Epithelial cell of esophagus (primary cell): ENCODE measurements around the gene HIPK1.

Experiments used
- DNase-seq: peaks from one replicate; pipeline ENCODE4 v3.0.0; 2010; ENCODE audit warnings: low read depth
- H3K4me3 ChIP-seq: 2 replicates; pipeline ENCODE4 v1.5.1; 2011; ENCODE audit warnings: mild to moderate bottlenecking, low read length, control low read depth
- CTCF ChIP-seq: IDR thresholded peaks from 2 replicates; pipeline ENCODE4 v1.5.1; 2011; ENCODE audit warnings: low read depth, mild to moderate bottlenecking, low read length, control low read depth, inconsistent platforms; ENCODE audit not compliant: insufficient read depth; ENCODE audit errors: missing control alignments

HIPK1 gene

GRCh38 chr1:113913887-113914664, 15.0 kb upstream of the HIPK1 start:
- no peak overlapping the region for H3K4me3 ChIP-seq
- DNase-seq = no peak
- TF ChIP-seq CTCF = no peak

DNA sequence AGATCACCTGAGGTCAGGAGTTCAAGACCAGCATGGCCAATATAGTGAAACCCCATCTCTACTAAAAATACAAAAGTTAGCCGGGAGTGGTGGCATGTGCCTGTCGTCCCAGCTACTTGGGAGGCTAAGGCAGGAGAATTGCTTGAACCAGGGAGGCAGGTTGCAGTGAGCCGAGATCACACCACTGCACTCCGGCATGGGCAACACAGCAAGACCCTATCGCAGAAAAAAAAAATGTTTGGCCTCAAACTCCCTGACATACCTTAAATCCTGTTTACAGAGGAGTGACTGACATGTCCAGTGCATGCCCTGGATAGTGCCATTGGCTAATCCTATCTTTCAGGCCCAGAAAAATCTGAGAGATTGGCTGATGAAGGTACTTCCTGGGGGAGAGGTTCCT, 12.2 kb upstream of the HIPK1 start:
- no peak for DNase-seq
- no peak for TF ChIP-seq CTCF
- no peak overlapping the region for H3K4me3 ChIP-seq

- H3K4me3 ChIP-seq = no peak overlapping the region
- no peak for TF ChIP-seq CTCF
- DNase-seq = peak; percentile 95
Observed at GRCh38 chr1:113917400-113918082, 11.6 kb upstream of the HIPK1 start.

- DNase-seq = no peak
- TF ChIP-seq CTCF = no peak
- no peak overlapping the region for H3K4me3 ChIP-seq
Observed at GRCh38 chr1:113918243-113918642, 10.9 kb upstream of the HIPK1 start.

DNA sequence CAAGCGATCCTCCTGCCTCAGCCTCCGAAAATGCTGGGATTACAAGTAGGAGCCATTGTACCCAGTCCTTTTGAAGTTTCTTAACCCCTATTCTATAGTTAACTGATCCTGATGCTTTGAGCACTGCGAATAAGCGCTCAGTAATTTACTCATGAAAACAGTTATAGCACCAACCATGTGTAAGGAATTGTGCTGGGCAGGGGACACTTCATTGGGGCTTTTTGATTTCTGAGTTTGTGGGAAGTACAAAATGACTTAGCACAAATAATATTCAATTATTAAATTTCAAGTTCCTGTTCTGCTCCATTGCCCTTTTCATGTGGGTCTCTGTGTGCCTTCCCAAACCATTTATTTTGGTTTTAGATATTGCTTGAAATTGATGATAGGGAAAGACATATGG, 6.2 kb upstream of the HIPK1 start:
- H3K4me3 ChIP-seq = no peak overlapping the region
- TF ChIP-seq CTCF = no peak
- no peak for DNase-seq

DNA sequence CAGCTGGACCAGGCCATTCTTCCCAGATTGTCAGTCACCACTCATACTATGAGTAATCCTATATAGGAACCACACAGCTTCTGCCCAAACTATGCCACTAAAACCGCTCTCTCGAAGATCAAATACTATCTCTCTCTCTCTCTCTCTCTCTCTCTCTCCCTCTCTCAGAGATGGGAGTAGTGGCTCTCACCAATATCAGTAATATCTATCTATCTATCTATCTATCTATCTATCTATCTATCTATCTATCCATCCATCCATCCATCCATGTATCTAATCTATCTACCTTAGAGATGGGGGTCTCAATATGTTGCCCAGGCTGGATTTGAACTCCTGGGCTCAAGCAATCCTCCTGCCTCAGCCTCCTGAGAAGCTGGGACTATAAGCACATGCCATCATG, 4.7 kb upstream of the HIPK1 start:
- TF ChIP-seq CTCF = no peak
- no peak for DNase-seq
- no peak overlapping the region for H3K4me3 ChIP-seq
